GM23338 (cell line): ENCODE data around the gene GABPB1. TPM values are rescaled to one million over a fixed set of nuclear protein-coding genes. Genes with fewer than 3 reads are reported as not detected.

Experiments
- ATAC-seq: fragments of 200-7000 bp; cut with Tn5 transposase; 3 replicates; pipeline ENCODE4 v1.9.1; 2020
- DNase-seq: peaks from one replicate; pipeline ENCODE4 v3.0.0-alpha.2; 2015; ENCODE audit warnings: low spot score
- H2AFZ ChIP-seq: fragments of 200-600 bp; sonication (generic); 2 replicates; pipeline ENCODE4 v1.8.0; 2016; ENCODE audit warnings: antibody characterized with exemption, mild to moderate bottlenecking, moderate library complexity
- H3F3A ChIP-seq: fragments of 200-600 bp; sonication (generic); replicated peaks from 2 replicates; pipeline ENCODE4 v1.8.0; 2017; ENCODE audit warnings: antibody characterized with exemption, mixed run types, low read depth
- H3K27ac ChIP-seq: fragments of 200-600 bp; sonication (generic); 2 replicates; pipeline ENCODE4 v1.6.1; 2016; ENCODE audit warnings: low read depth
- H3K27me3 ChIP-seq: fragments of 200-600 bp; sonication (generic); 2 replicates; pipeline ENCODE4 v1.8.0; 2016; ENCODE audit warnings: mild to moderate bottlenecking, mixed run types, moderate library complexity; ENCODE audit not compliant: insufficient read depth
- H3K36me3 ChIP-seq: fragments of 200-600 bp; sonication (generic); 2 replicates; pipeline ENCODE4 v1.8.0; 2016; ENCODE audit warnings: mild to moderate bottlenecking; ENCODE audit not compliant: insufficient read depth
- H3K4me1 ChIP-seq: fragments of 200-600 bp; sonication (generic); 2 replicates; pipeline ENCODE4 v1.8.0; 2016; ENCODE audit warnings: mild to moderate bottlenecking, moderate library complexity; ENCODE audit not compliant: insufficient read depth
- H3K4me2 ChIP-seq: fragments of 200-600 bp; sonication (generic); 2 replicates; pipeline ENCODE4 v1.7.1; 2017; ENCODE audit warnings: mixed run types
- H3K4me3 ChIP-seq: fragments of 200-600 bp; sonication (generic); 2 replicates; pipeline ENCODE4 v1.6.1; 2016; ENCODE audit warnings: mixed run types
- H3K79me2 ChIP-seq: fragments of 200-600 bp; sonication (generic); replicated peaks from 2 replicates; pipeline ENCODE4 v1.8.0; 2017; ENCODE audit warnings: mild to moderate bottlenecking; ENCODE audit not compliant: insufficient read depth
- H3K9me2 ChIP-seq: fragments of 200-600 bp; sonication (generic); 2 replicates; pipeline ENCODE4 v1.8.0; 2017; ENCODE audit not compliant: insufficient read depth
- H4K20me1 ChIP-seq: fragments of 200-600 bp; sonication (generic); replicated peaks from 2 replicates; pipeline ENCODE4 v1.8.0; 2017; ENCODE audit warnings: mild to moderate bottlenecking; ENCODE audit not compliant: insufficient read depth
- H3K27ac Mint-ChIP-seq: 2 replicates; pipeline ENCODE4 v1.8.0; 2020; ENCODE audit warnings: inconsistent platforms, mild to moderate bottlenecking, moderate library complexity, mixed read lengths
- H3K27me3 Mint-ChIP-seq: 3 replicates; pipeline ENCODE4 v1.8.0; 2022; ENCODE audit warnings: low read depth, mild to moderate bottlenecking, moderate library complexity, mixed read lengths, inconsistent platforms; ENCODE audit not compliant: insufficient read depth, poor library complexity
- H3K36me3 Mint-ChIP-seq: 3 replicates; pipeline ENCODE4 v1.8.0; 2021; ENCODE audit warnings: low read depth, mild to moderate bottlenecking, inconsistent platforms, moderate library complexity, mixed read lengths
- H3K4me1 Mint-ChIP-seq: 3 replicates; pipeline ENCODE4 v1.8.0; 2020; ENCODE audit warnings: mild to moderate bottlenecking, inconsistent platforms, mixed read lengths
- H3K4me3 Mint-ChIP-seq: 3 replicates; pipeline ENCODE4 v1.8.0; 2021; ENCODE audit warnings: moderate library complexity, mild to moderate bottlenecking, inconsistent platforms, mixed read lengths
- H3K9me3 Mint-ChIP-seq: 3 replicates; pipeline ENCODE4 v1.8.0; 2020; ENCODE audit warnings: moderate library complexity, mild to moderate bottlenecking, inconsistent platforms, mixed read lengths
- CREB1 ChIP-seq: fragments of 250-450 bp; sonication (Bioruptor Pico); IDR thresholded peaks from 2 replicates; pipeline ENCODE4 v1.5.0; 2020; ENCODE audit warnings: low read depth, mild to moderate bottlenecking, moderate library complexity
- EZH2 ChIP-seq: fragments of 200-600 bp; sonication (generic); IDR thresholded peaks from one replicate; pipeline ENCODE4 v1.8.0; 2017; ENCODE audit warnings: antibody characterized with exemption, mild to moderate bottlenecking, low read depth; ENCODE audit not compliant: unreplicated experiment
- EZH2phosphoT487 ChIP-seq: fragments of 200-600 bp; sonication (generic); IDR thresholded peaks from one replicate; pipeline ENCODE4 v1.8.1; 2018; ENCODE audit warnings: antibody characterized with exemption; ENCODE audit not compliant: unreplicated experiment
- polyA plus RNA-seq: library from polyadenylated mRNA; unstranded; fragments of >200 nt; fragmentation: Nextera tagmentation; extraction: Ambion mirVana; gene quantifications from 2 replicates; pipeline ENCODE4 v1.2.1, GENCODE V29; 2016
- total RNA-seq: library from RNA; depleted of rRNA; stranded (reverse); fragments of >200 nt; shearing (Covaris generic); gene quantifications from 2 replicates; pipeline ENCODE4 v1.2.3, GENCODE V29; 2014
- TF ChIP-seq, protein P1 (sequence below): fragments of 250-450 bp; sonication (Bioruptor Pico); IDR thresholded peaks from 2 replicates; pipeline ENCODE4 v1.5.0; 2020; ENCODE audit warnings: mild to moderate bottlenecking, moderate library complexity
- TF ChIP-seq, protein P2 (sequence below), 2 experiments: fragments of 200-600 bp in 1 of 2; sonication (generic) in 1 of 2; conservative IDR thresholded peaks; 2 replicates each; pipeline versions ENCODE4 v1.5.1 to v1.6.1; 2016 to 2017; ENCODE audit warnings: antibody characterized with exemption in 2 of 2, low read depth in 2 of 2, mild to moderate bottlenecking in 2 of 2, moderate library complexity in 1 of 2

The GABPB1 gene
- total and polyA plus RNA-seq, 2 experiments from 2014 or later = 34.4 to 53.9 TPM

- Histone ChIP-seq H3K9me2 (no peaks in the 10 kb centered on the region), H3K36me3 (peaks cover 17% of the 10 kb centered on the region; the same call in 1 of the 2 replicates), H3K4me2 (no peak overlapping the region), H3K27me3 (no peaks in the 10 kb centered on the region), H4K20me1 (peaks cover 38% of the 10 kb centered on the region), H3K4me3 (no peak overlapping the region), H3K79me2 (peaks cover 17% of the 10 kb centered on the region), H3K4me1 (no peaks in the 10 kb centered on the region), H3K27ac (no peak overlapping the region), H2AFZ (no peak overlapping the region), H3F3A (0 out of 2 replicates have a peak, but pooled peaks cover 4% of the 10 kb centered on the region)
- TF ChIP-seq, protein P1, sequence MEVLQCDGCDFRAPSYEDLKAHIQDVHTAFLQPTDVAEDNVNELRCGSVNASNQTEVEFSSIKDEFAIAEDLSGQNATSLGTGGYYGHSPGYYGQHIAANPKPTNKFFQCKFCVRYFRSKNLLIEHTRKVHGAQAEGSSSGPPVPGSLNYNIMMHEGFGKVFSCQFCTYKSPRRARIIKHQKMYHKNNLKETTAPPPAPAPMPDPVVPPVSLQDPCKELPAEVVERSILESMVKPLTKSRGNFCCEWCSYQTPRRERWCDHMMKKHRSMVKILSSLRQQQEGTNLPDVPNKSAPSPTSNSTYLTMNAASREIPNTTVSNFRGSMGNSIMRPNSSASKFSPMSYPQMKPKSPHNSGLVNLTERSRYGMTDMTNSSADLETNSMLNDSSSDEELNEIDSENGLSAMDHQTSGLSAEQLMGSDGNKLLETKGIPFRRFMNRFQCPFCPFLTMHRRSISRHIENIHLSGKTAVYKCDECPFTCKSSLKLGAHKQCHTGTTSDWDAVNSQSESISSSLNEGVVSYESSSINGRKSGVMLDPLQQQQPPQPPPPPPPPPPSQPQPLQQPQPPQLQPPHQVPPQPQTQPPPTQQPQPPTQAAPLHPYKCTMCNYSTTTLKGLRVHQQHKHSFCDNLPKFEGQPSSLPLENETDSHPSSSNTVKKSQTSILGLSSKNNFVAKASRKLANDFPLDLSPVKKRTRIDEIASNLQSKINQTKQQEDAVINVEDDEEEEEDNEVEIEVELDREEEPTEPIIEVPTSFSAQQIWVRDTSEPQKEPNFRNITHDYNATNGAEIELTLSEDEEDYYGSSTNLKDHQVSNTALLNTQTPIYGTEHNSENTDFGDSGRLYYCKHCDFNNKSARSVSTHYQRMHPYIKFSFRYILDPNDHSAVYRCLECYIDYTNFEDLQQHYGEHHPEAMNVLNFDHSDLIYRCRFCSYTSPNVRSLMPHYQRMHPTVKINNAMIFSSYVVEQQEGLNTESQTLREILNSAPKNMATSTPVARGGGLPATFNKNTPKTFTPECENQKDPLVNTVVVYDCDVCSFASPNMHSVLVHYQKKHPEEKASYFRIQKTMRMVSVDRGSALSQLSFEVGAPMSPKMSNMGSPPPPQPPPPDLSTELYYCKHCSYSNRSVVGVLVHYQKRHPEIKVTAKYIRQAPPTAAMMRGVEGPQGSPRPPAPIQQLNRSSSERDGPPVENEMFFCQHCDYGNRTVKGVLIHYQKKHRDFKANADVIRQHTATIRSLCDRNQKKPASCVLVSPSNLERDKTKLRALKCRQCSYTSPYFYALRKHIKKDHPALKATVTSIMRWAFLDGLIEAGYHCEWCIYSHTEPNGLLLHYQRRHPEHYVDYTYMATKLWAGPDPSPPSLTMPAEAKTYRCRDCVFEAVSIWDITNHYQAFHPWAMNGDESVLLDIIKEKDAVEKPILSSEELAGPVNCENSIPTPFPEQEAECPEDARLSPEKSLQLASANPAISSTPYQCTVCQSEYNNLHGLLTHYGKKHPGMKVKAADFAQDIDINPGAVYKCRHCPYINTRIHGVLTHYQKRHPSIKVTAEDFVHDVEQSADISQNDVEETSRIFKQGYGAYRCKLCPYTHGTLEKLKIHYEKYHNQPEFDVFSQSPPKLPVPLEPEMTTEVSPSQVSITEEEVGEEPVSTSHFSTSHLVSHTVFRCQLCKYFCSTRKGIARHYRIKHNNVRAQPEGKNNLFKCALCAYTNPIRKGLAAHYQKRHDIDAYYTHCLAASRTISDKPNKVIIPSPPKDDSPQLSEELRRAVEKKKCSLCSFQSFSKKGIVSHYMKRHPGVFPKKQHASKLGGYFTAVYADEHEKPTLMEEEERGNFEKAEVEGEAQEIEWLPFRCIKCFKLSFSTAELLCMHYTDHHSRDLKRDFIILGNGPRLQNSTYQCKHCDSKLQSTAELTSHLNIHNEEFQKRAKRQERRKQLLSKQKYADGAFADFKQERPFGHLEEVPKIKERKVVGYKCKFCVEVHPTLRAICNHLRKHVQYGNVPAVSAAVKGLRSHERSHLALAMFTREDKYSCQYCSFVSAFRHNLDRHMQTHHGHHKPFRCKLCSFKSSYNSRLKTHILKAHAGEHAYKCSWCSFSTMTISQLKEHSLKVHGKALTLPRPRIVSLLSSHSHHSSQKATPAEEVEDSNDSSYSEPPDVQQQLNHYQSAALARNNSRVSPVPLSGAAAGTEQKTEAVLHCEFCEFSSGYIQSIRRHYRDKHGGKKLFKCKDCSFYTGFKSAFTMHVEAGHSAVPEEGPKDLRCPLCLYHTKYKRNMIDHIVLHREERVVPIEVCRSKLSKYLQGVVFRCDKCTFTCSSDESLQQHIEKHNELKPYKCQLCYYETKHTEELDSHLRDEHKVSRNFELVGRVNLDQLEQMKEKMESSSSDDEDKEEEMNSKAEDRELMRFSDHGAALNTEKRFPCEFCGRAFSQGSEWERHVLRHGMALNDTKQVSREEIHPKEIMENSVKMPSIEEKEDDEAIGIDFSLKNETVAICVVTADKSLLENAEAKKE (CRISPR knock-in tag) = no peak
- TF ChIP-seq EZH2 (no peak), EZH2phosphoT487 (no peak), CREB1 (no peak)
- no peaks in the 10 kb centered on the region for H3K27me3 Mint-ChIP-seq
- ATAC-seq (no peak), DNase-seq (no peak)
- H3K9me3 Mint-ChIP-seq = no peaks in the 10 kb centered on the region
- H3K4me3 Mint-ChIP-seq = no peak overlapping the region
- no peaks in the 10 kb centered on the region for H3K4me1 Mint-ChIP-seq
- H3K36me3 Mint-ChIP-seq = peaks cover 42% of the 10 kb centered on the region
- no peak overlapping the region for H3K27ac Mint-ChIP-seq
These were observed 8.6 kb upstream of the GABPB1 start for GRCh38 chr15:50363612-50364011.

DNA sequence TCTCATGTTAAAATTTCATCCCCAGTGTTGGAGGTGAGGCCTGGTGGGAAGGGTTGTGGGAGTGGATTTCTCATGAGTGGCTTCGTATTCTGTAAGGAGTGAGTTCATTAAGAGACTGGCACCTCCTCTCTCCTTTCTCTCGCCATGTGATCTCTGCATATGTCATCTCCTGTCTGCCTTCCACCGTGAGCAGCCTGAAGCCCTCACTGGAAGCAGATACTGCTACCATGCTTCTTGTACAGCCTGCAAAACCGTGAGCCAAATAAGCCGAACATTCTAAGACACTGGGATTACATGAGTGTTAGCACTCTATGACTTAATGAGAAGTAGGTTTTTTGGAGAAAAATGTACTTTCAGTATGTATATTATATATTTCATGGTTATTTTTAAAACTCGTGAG, 6.8 kb upstream of the GABPB1 start:
- no peak for DNase-seq
- H3K27ac Mint-ChIP-seq = no peak overlapping the region
- TF ChIP-seq, protein P2, sequence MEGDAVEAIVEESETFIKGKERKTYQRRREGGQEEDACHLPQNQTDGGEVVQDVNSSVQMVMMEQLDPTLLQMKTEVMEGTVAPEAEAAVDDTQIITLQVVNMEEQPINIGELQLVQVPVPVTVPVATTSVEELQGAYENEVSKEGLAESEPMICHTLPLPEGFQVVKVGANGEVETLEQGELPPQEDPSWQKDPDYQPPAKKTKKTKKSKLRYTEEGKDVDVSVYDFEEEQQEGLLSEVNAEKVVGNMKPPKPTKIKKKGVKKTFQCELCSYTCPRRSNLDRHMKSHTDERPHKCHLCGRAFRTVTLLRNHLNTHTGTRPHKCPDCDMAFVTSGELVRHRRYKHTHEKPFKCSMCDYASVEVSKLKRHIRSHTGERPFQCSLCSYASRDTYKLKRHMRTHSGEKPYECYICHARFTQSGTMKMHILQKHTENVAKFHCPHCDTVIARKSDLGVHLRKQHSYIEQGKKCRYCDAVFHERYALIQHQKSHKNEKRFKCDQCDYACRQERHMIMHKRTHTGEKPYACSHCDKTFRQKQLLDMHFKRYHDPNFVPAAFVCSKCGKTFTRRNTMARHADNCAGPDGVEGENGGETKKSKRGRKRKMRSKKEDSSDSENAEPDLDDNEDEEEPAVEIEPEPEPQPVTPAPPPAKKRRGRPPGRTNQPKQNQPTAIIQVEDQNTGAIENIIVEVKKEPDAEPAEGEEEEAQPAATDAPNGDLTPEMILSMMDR (conservative IDR thresholded peaks at IDR 0.05; ENCODE audit: low read depth in 2 of 2) = no peak
- TF ChIP-seq EZH2 (no peak), EZH2phosphoT487 (no peak)

More for the DNA sequence above, 6.8 kb upstream of the GABPB1 start:
- H3K4me1 Mint-ChIP-seq = peaks cover 7% of the 10 kb centered on the region
- peaks cover 18% of the 10 kb centered on the region; the same call in 1 of the 2 replicates for H3K36me3 ChIP-seq
- H3F3A ChIP-seq = 0 out of 2 replicates have a peak, but pooled peaks cover 4% of the 10 kb centered on the region
- no peaks in the 10 kb centered on the region for H3K9me2 ChIP-seq
- H3K27me3 Mint-ChIP-seq = peaks cover 4% of the 10 kb centered on the region
- no peaks in the 10 kb centered on the region for H3K9me3 Mint-ChIP-seq
- H3K27me3 ChIP-seq = no peaks in the 10 kb centered on the region
- no peak overlapping the region for H3K27ac ChIP-seq
- no peak overlapping the region for H3K4me3 ChIP-seq
- H3K4me3 Mint-ChIP-seq = no peak overlapping the region
- H3K36me3 Mint-ChIP-seq = peaks cover 55% of the 10 kb centered on the region
- H2AFZ ChIP-seq = no peak overlapping the region
- H4K20me1 ChIP-seq = peaks cover 31% of the 10 kb centered on the region
- peaks cover 36% of the 10 kb centered on the region for H3K79me2 ChIP-seq
- H3K4me2 ChIP-seq = no peak overlapping the region
- ATAC-seq = no peak
- H3K4me1 ChIP-seq = 0 out of 2 replicates have a peak, but pooled peaks cover 4% of the 10 kb centered on the region
